Uterus (tissue), 2 donors: ENCODE results near the gene ARHGEF2.

Experiments
- CTCF ChIP-seq, 4 experiments: fragments of 200-600 bp in 2 of 4; fragments of 450-650 bp in 2 of 4; sonication (generic) in 2 of 4; IDR thresholded peaks; one replicate each; pipeline ENCODE4 v1.5.1; 2016 to 2019; ENCODE audit warnings: antibody characterized with exemption in 4 of 4, mild to moderate bottlenecking in 2 of 4, moderate library complexity in 1 of 4
- POLR2A ChIP-seq, 2 donors: fragments of 450-650 bp; IDR thresholded peaks; one replicate each; pipeline ENCODE4 v1.6.1; 2016; ENCODE audit warnings: antibody characterized with exemption in 2 of 2, mild to moderate bottlenecking in 1 of 2, moderate library complexity in 1 of 2

- TF ChIP-seq CTCF (IDR thresholded peaks at IDR 0.05) = no peak
- no peak for TF ChIP-seq POLR2A (IDR thresholded peaks at IDR 0.05)
Observed at GRCh38 chr1:155962599-155963211, 15.6 kb downstream of the ARHGEF2 start.
